ENCODE results near the gene UBE4B.
A peak's percentile ranks its signal among the peaks of the same experiment; 100 is the strongest.

UBE4B gene

DNA sequence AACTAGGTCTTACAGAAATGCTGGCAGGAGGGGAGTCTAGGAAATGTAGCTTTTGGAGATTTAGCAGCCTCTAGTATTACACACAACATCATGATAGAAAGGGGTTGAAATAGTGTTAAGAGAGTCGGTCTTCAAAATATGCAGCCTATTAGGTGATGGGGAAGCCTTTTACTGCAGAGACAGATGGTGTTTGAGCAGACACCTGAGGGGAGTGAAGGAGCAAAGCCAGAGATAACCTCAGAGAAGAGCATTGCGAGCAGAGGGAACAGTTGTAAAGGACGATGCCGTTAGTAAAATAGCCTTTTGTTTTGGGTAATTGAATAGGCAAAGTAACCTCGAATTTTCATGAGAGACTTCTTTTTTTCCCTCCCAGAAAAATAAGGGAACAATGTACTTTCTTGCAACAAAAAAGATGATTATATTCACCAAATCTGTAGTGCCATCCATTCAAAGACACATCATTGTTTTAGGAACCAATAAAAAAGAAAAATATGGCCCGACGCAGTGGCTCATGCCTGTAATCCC is 111.3 kb downstream of the UBE4B start:
- no peak for TF ChIP-seq HDGF (IDR thresholded peaks at IDR 0.05; ENCODE audit: borderline replicate concordance)
- TF ChIP-seq SP1 (IDR thresholded peaks at IDR 0.05), result no peak
- TF ChIP-seq FOXM1 (IDR thresholded peaks at IDR 0.05; ENCODE audit: borderline replicate concordance), result no peak
- TF ChIP-seq, protein P1, sequence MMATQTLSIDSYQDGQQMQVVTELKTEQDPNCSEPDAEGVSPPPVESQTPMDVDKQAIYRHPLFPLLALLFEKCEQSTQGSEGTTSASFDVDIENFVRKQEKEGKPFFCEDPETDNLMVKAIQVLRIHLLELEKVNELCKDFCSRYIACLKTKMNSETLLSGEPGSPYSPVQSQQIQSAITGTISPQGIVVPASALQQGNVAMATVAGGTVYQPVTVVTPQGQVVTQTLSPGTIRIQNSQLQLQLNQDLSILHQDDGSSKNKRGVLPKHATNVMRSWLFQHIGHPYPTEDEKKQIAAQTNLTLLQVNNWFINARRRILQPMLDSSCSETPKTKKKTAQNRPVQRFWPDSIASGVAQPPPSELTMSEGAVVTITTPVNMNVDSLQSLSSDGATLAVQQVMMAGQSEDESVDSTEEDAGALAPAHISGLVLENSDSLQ (IDR thresholded peaks at IDR 0.05), result no peak
- TF ChIP-seq ZNF384 (IDR thresholded peaks at IDR 0.05), result no peak
- TF ChIP-seq L3MBTL2 (conservative IDR thresholded peaks at IDR 0.05), result no peak
- no peak for TF ChIP-seq FOXK2 (IDR thresholded peaks at IDR 0.05)
- no peak for TF ChIP-seq NFRKB (IDR thresholded peaks at IDR 0.05)
- no peak for TF ChIP-seq CTBP1 (IDR thresholded peaks at IDR 0.05; ENCODE audit: borderline replicate concordance)
- TF ChIP-seq ELF4 (IDR thresholded peaks at IDR 0.05), result no peak
- CTCF ChIA-PET, result no interaction called here
- POLR2A ChIA-PET, result no interaction called here
- no peak for DNase-seq (ENCODE audit: extremely low spot score)

GRCh38 chr1:10146391-10146790 is 113.6 kb downstream of the UBE4B start:
- ChIA-PET CTCF (interaction anchor here (0.6 kb wide), 1 partner anchor 34 kb away, joined by 3 read pairs; no protein-coding TSS in a partner anchor), POLR2A (no interaction called here)
- no peak for TF ChIP-seq FOXA1 (IDR thresholded peaks at IDR 0.05)
- no peak for TF ChIP-seq CTBP1 (IDR thresholded peaks at IDR 0.05; ENCODE audit: borderline replicate concordance)
- no peak for TF ChIP-seq FOXK2 (IDR thresholded peaks at IDR 0.05)
- TF ChIP-seq ZNF384 (IDR thresholded peaks at IDR 0.05), result no peak
- no peak for TF ChIP-seq NFRKB (IDR thresholded peaks at IDR 0.05)
- no peak for TF ChIP-seq ELF4 (IDR thresholded peaks at IDR 0.05)
- TF ChIP-seq TARDBP (IDR thresholded peaks at IDR 0.05), result no peak
- TF ChIP-seq SP1 (IDR thresholded peaks at IDR 0.05), result no peak
- no peak for TF ChIP-seq LEF1 (IDR thresholded peaks at IDR 0.05; ENCODE audit: borderline replicate concordance)
- TF ChIP-seq, protein P1 (IDR thresholded peaks at IDR 0.05), result no peak
- no peak for TF ChIP-seq FOXM1 (IDR thresholded peaks at IDR 0.05; ENCODE audit: borderline replicate concordance)
- TF ChIP-seq ARNT (IDR thresholded peaks at IDR 0.05), result no peak
- TF ChIP-seq SUZ12 (IDR thresholded peaks at IDR 0.05), result no peak
- TF ChIP-seq HDGF (IDR thresholded peaks at IDR 0.05; ENCODE audit: borderline replicate concordance), result no peak
- no peak for TF ChIP-seq BHLHE40 (IDR thresholded peaks at IDR 0.05; ENCODE audit: borderline replicate concordance)
- TF ChIP-seq L3MBTL2 (conservative IDR thresholded peaks at IDR 0.05), result no peak
- no peak for DNase-seq (ENCODE audit: extremely low spot score)

GRCh38 chr1:10149231-10149630 is 116.5 kb downstream of the UBE4B start:
- no peak for DNase-seq (ENCODE audit: extremely low spot score)
- POLR2A ChIA-PET, result no interaction called here
- TF ChIP-seq ELF4 (IDR thresholded peaks at IDR 0.05) (no peak), SP1 (IDR thresholded peaks at IDR 0.05) (no peak), NFRKB (IDR thresholded peaks at IDR 0.05) (no peak), FOXM1 (IDR thresholded peaks at IDR 0.05; ENCODE audit: borderline replicate concordance) (no peak), FOXK2 (IDR thresholded peaks at IDR 0.05) (no peak), TARDBP (IDR thresholded peaks at IDR 0.05) (no peak)
- TF ChIP-seq, protein P1 (IDR thresholded peaks at IDR 0.05), result no peak
- CTCF ChIA-PET, result no interaction called here

- CTCF ChIA-PET, result interaction anchor here (0.5 to 1.1 kb wide), 10 partner anchors 11 to 210 kb away, joined by 3 to 5 read pairs (median 3); partner anchors contain the start of genes KIF1B, LZIC and NMNAT1
- peak; percentile 60 for DNase-seq (ENCODE audit: extremely low spot score)
- POLR2A ChIA-PET, result interaction anchor here (1.3 kb wide), 1 partner anchor 118 kb away, joined by 4 read pairs; no protein-coding TSS in a partner anchor
- TF ChIP-seq CTBP1 (IDR thresholded peaks at IDR 0.05; ENCODE audit: borderline replicate concordance) (no peak), SP1 (IDR thresholded peaks at IDR 0.05) (no peak), ARNT (IDR thresholded peaks at IDR 0.05) (no peak), L3MBTL2 (conservative IDR thresholded peaks at IDR 0.05) (no peak), LEF1 (IDR thresholded peaks at IDR 0.05; ENCODE audit: borderline replicate concordance) (no peak), FOXM1 (IDR thresholded peaks at IDR 0.05; ENCODE audit: borderline replicate concordance) (no peak), TARDBP (IDR thresholded peaks at IDR 0.05) (no peak), ELF4 (IDR thresholded peaks at IDR 0.05) (no peak), HDGF (IDR thresholded peaks at IDR 0.05; ENCODE audit: borderline replicate concordance) (no peak), NFRKB (IDR thresholded peaks at IDR 0.05) (no peak), BHLHE40 (IDR thresholded peaks at IDR 0.05; ENCODE audit: borderline replicate concordance) (no peak), ZNF384 (IDR thresholded peaks at IDR 0.05) (no peak), FOXK2 (IDR thresholded peaks at IDR 0.05) (no peak)
- TF ChIP-seq, protein P1 (IDR thresholded peaks at IDR 0.05), result no peak
These were observed 120.0 kb downstream of the UBE4B start for GRCh38 chr1:10152709-10153284.

DNA sequence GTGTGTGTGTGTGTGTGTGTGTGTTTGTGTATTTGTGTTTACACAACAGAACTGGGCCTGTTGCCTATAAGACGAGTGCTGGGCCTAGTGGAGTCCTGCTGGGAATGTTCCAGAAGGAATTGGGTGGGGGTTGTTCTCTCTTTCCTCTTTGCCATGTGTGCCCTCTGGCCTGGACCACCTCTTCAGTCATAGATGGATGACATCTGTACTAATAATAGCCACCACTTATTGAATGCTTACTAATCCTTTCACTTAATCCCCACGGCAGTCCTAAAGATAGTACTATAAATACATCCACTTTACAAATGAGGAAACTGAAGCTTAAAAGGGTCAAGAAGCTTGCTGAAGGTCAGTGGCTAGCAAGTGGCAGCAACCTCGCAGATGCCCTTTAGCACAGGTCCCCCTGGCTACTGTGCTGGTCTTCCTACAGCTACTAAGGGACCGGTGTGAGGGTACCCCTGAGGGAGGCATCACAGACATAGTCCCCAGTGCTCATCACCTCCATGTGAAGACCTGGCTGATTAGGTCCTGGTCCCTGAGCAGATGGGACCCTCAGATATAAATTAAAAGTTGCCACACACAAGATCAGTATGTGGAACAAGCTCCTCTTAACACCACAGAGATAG is 122.4 kb downstream of the UBE4B start:
- no peak for TF ChIP-seq ELF4 (IDR thresholded peaks at IDR 0.05)
- no peak for TF ChIP-seq FOXK2 (IDR thresholded peaks at IDR 0.05)
- TF ChIP-seq NFRKB (IDR thresholded peaks at IDR 0.05), result no peak
- TF ChIP-seq SP1 (IDR thresholded peaks at IDR 0.05), result no peak
- CTCF ChIA-PET, result interaction anchor here (1.3 kb wide), 1 partner anchor 54 kb away, joined by 4 read pairs; no protein-coding TSS in a partner anchor
- no peak for DNase-seq (ENCODE audit: extremely low spot score)
- POLR2A ChIA-PET, result no interaction called here

All from HEK293T (cell line).